HepG2 (cell line): ENCODE results near the gene PTHLH. TPM values are rescaled to one million over a fixed set of nuclear protein-coding genes. Genes with fewer than 3 reads are reported as not detected.

Source experiments
- ARID5B ChIP-seq: IDR thresholded peaks from 2 replicates; pipeline ENCODE4 v1.4.0; 2020; ENCODE audit warnings: mild to moderate bottlenecking, missing genetic modification reagents
- CAMTA2 ChIP-seq: sonication (generic); formaldehyde crosslinking; IDR thresholded peaks from 2 replicates; pipeline ENCODE4 v1.4.0; 2020; ENCODE audit warnings: mild to moderate bottlenecking, missing genetic modification reagents, borderline replicate concordance
- CBX5 ChIP-seq: sonication (generic); formaldehyde crosslinking; IDR thresholded peaks from 2 replicates; pipeline ENCODE4 v1.4.0; 2020; ENCODE audit warnings: missing genetic modification reagents, borderline replicate concordance
- DDIT3 ChIP-seq: sonication (generic); formaldehyde crosslinking; IDR thresholded peaks from 2 replicates; pipeline ENCODE4 v1.4.0; 2020; ENCODE audit warnings: mild to moderate bottlenecking, missing genetic modification reagents
- FIP1L1 ChIP-seq: fragments of 200-400 bp; formaldehyde crosslinking; IDR thresholded peaks from 2 replicates; pipeline ENCODE4 v1.6.1; 2018; ENCODE audit warnings: low read depth, mild to moderate bottlenecking, low read length, moderate library complexity, borderline replicate concordance; ENCODE audit not compliant: insufficient read depth
- GATA4 ChIP-seq: sonication (generic); IDR thresholded peaks from 2 replicates; pipeline ENCODE4 v1.6.1; 2016; ENCODE audit warnings: antibody characterized with exemption, low read depth, borderline replicate concordance
- GPBP1L1 ChIP-seq: sonication (generic); formaldehyde crosslinking; IDR thresholded peaks from 2 replicates; pipeline ENCODE4 v1.5.0; 2020; ENCODE audit warnings: mild to moderate bottlenecking, missing genetic modification reagents
- HCFC1 ChIP-seq: fragments of 150-350 bp; IDR thresholded peaks from 2 replicates; pipeline ENCODE4 v1.6.1; 2014; ENCODE audit warnings: low read depth, low read length
- KDM3A ChIP-seq: IDR thresholded peaks from 2 replicates; pipeline ENCODE4 v1.6.1; 2018; ENCODE audit warnings: low read depth, missing compliant biosample characterization
- MEF2D ChIP-seq: sonication (generic); formaldehyde crosslinking; IDR thresholded peaks from 2 replicates; pipeline ENCODE4 v1.5.1; 2020; ENCODE audit warnings: mild to moderate bottlenecking, missing genetic modification reagents
- SOX5 ChIP-seq: IDR thresholded peaks from 2 replicates; pipeline ENCODE4 v1.6.1; 2016; ENCODE audit warnings: borderline replicate concordance
- SP140L ChIP-seq: sonication (generic); formaldehyde crosslinking; IDR thresholded peaks from 2 replicates; pipeline ENCODE4 v1.4.0; 2020; ENCODE audit warnings: missing genetic modification reagents, borderline replicate concordance
- TCF7 ChIP-seq: sonication (generic); IDR thresholded peaks from 2 replicates; pipeline ENCODE4 v1.6.1; 2016; ENCODE audit warnings: antibody characterized with exemption, low read depth
- ZBTB33 ChIP-seq: sonication (generic); formaldehyde crosslinking; IDR thresholded peaks from 2 replicates; pipeline ENCODE4 v1.4.0; 2020; ENCODE audit warnings: missing genetic modification reagents
- ZNF281 ChIP-seq: sonication (generic); formaldehyde crosslinking; IDR thresholded peaks from 2 replicates; pipeline ENCODE4 v1.4.0; 2020; ENCODE audit warnings: missing genetic modification reagents, borderline replicate concordance
- ZNF570 ChIP-seq: sonication (generic); formaldehyde crosslinking; IDR thresholded peaks from 2 replicates; pipeline ENCODE4 v1.4.0; 2020; ENCODE audit warnings: mild to moderate bottlenecking, missing genetic modification reagents, borderline replicate concordance
- ZNF703 ChIP-seq: sonication (generic); formaldehyde crosslinking; IDR thresholded peaks from 2 replicates; pipeline ENCODE4 v1.5.1; 2020; ENCODE audit warnings: missing genetic modification reagents, mild to moderate bottlenecking, moderate library complexity, borderline replicate concordance
- ZNF776 ChIP-seq: sonication (generic); formaldehyde crosslinking; IDR thresholded peaks from 2 replicates; pipeline ENCODE4 v1.4.0; 2020; ENCODE audit warnings: mild to moderate bottlenecking, missing genetic modification reagents
- polyA plus RNA-seq, 8 experiments: library from polyadenylated mRNA; depleted of rRNA in 3 of 8; stranded (reverse) in 7 of 8; unstranded in 1 of 8; fragments of >200 nt; fragmentation: Illumina TruSeq in 4 of 8; extraction: Trizol in 4 of 8; gene quantifications; 2 replicates each; pipeline versions ENCODE4 v1.2.1 to v1.2.3, GENCODE V29; 2011 to 2016; ENCODE audit warnings: low read depth in 4 of 8, missing spikeins in 1 of 8, mixed read lengths in 1 of 8; ENCODE audit not compliant: insufficient read depth in 1 of 8
- total RNA-seq, 5 experiments: library from RNA; depleted of rRNA; stranded (reverse); fragments of >200 nt; fragmentation: Illumina TruSeq; extraction: Trizol; gene quantifications; 2 replicates each; pipeline ENCODE4 v1.2.3, GENCODE V29; 2016; ENCODE audit warnings: low read depth in 1 of 5

PTHLH gene
- total and polyA plus RNA-seq, 2 of the 13 experiments (the other 11 are each of a cell fraction or from before 2014, with no cell fraction given) = 0.22 TPM; not detected in 1

- TF ChIP-seq ZNF281 (no peak), CBX5 (CRISPR knock-in tag) (no peak), HCFC1 (no peak), ZNF570 (CRISPR knock-in tag) (no peak), ZNF703 (CRISPR knock-in tag) (no peak), MEF2D (no peak), GATA4 (no peak; the same call in 1 of the 2 replicates), KDM3A (CRISPR knock-in tag) (no peak), SP140L (CRISPR knock-in tag) (no peak), DDIT3 (CRISPR knock-in tag) (no peak), FIP1L1 (no peak), GPBP1L1 (CRISPR knock-in tag) (no peak), ZBTB33 (CRISPR knock-in tag) (no peak), ARID5B (peak; percentile 91), TCF7 (peak; percentile 80), CAMTA2 (CRISPR knock-in tag) (no peak), SOX5 (peak; percentile 90), ZNF776 (no peak)
Observed at GRCh38 chr12:28021704-28022103, 49.2 kb upstream of the PTHLH start (continued).
